Activated B cell treated with CpG ODN at 0.5 μM for 24 hours (primary cell): ENCODE results near the gene ZFP36. TPM values are rescaled to one million over a fixed set of nuclear protein-coding genes. Genes with fewer than 3 reads are reported as not detected.

Experiments
- ATAC-seq: fragments of 200-7000 bp; cut with Tn5 transposase; one replicate; pipeline ENCODE4 v1.10.0; 2021; ENCODE audit warnings: low read depth, mild to moderate bottlenecking, moderate library complexity
- CTCF ChIA-PET: fragments of 350-600 bp; sonication (Branson Sonifier 250); formaldehyde crosslinking; loops from one replicate; lab custom pipeline; 2021; ENCODE audit warnings: antibody characterized with exemption; lab: Charles Lee
- POLR2A ChIA-PET: fragments of 350-600 bp; sonication (Branson Sonifier 250); formaldehyde crosslinking; loops from one replicate; lab custom pipeline; 2021; ENCODE audit warnings: antibody characterized with exemption; lab: Charles Lee
- DNase-seq: peaks from one replicate; pipeline ENCODE4 v3.0.0; 2022
- H3K27ac Mint-ChIP-seq: one replicate; pipeline ENCODE4 v1.8.0; 2020; ENCODE audit warnings: mixed read lengths
- H3K27me3 Mint-ChIP-seq: one replicate; pipeline ENCODE4 v1.8.0; 2021; ENCODE audit warnings: mixed read lengths
- H3K36me3 Mint-ChIP-seq: one replicate; pipeline ENCODE4 v1.8.0; 2021; ENCODE audit warnings: low read depth, mixed read lengths
- H3K4me1 Mint-ChIP-seq: one replicate; pipeline ENCODE4 v1.8.0; 2021; ENCODE audit warnings: mixed read lengths
- H3K4me3 Mint-ChIP-seq: one replicate; pipeline ENCODE4 v1.8.0; 2020; ENCODE audit warnings: mild to moderate bottlenecking, mixed read lengths
- H3K9me3 Mint-ChIP-seq: one replicate; pipeline ENCODE4 v1.8.0; 2020; ENCODE audit warnings: mixed read lengths
- intact Hi-C: fragments of 100-400 bp; cut with micrococcal nuclease; formaldehyde crosslinking; loops from one replicate; pipeline ENCODE4 v1.15.1; 2024
- total RNA-seq: library from RNA; stranded (reverse); gene quantifications from 2 replicates; pipeline ENCODE4 v1.2.3, GENCODE V29; 2022
- TF ChIP-seq, protein P1 (sequence below): fragments of 200-600 bp; IDR thresholded peaks from one replicate; pipeline ENCODE4 v1.8.0; 2022; ENCODE audit warnings: antibody characterized with exemption, mild to moderate bottlenecking

The ZFP36 gene
- total RNA-seq, 1 donor from 2014 or later = 206 TPM

DNA sequence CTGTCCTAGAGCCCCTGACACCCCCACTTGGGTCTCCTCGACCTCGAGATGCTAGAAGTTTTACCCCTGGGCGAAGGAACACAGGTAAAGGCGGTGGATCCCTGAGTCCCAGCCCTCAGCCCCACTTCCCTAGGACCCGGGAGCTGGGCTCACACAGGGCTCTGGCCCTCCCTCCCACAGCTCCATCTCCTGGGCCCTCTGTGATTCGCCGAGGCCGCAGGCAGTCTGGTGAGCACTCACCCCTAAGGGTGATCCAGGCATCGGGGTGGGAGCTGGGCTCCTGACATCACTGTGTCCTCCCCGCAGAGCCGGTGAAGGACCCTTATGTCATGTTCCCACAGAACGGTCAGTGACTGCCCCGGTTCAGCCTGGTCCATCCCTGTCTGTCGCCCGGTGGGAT lies 14.1 kb downstream of the ZFP36 start:
- peaks cover 62% of the 10 kb centered on the region for H3K36me3 Mint-ChIP-seq
- intact Hi-C loops = no loop called here
- no peaks in the 10 kb centered on the region for H3K9me3 Mint-ChIP-seq
- H3K4me3 Mint-ChIP-seq = no peak overlapping the region
- TF ChIP-seq, protein P1, sequence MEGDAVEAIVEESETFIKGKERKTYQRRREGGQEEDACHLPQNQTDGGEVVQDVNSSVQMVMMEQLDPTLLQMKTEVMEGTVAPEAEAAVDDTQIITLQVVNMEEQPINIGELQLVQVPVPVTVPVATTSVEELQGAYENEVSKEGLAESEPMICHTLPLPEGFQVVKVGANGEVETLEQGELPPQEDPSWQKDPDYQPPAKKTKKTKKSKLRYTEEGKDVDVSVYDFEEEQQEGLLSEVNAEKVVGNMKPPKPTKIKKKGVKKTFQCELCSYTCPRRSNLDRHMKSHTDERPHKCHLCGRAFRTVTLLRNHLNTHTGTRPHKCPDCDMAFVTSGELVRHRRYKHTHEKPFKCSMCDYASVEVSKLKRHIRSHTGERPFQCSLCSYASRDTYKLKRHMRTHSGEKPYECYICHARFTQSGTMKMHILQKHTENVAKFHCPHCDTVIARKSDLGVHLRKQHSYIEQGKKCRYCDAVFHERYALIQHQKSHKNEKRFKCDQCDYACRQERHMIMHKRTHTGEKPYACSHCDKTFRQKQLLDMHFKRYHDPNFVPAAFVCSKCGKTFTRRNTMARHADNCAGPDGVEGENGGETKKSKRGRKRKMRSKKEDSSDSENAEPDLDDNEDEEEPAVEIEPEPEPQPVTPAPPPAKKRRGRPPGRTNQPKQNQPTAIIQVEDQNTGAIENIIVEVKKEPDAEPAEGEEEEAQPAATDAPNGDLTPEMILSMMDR = no peak
- ATAC-seq (no peak), DNase-seq (no peak)
- CTCF ChIA-PET = interaction anchor here (0.5 kb wide), 1 partner anchor 77 kb away, joined by 3 read pairs; no protein-coding TSS in a partner anchor
- POLR2A ChIA-PET = interaction anchor here (0.7 to 15.0 kb wide), 4 partner anchors 9 to 19 kb away, joined by 4 to 285 read pairs (median 4); partner anchors contain the start of genes RPS16 and ZFP36
- H3K27ac Mint-ChIP-seq = no peak overlapping the region
- no peaks in the 10 kb centered on the region for H3K27me3 Mint-ChIP-seq
- peaks cover 10% of the 10 kb centered on the region for H3K4me1 Mint-ChIP-seq

- Mint-ChIP-seq H3K9me3 (no peaks in the 10 kb centered on the region), H3K4me1 (peaks cover 3% of the 10 kb centered on the region), H3K36me3 (peaks cover 60% of the 10 kb centered on the region), H3K4me3 (no peak overlapping the region), H3K27ac (no peak overlapping the region), H3K27me3 (no peaks in the 10 kb centered on the region)
- ChIA-PET POLR2A (interaction anchor here (0.6 to 15.0 kb wide), 5 partner anchors 8 to 167 kb away, joined by 3 to 285 read pairs (median 4); partner anchors contain the start of gene RPS16), CTCF (no interaction called here)
- TF ChIP-seq, protein P1 = no peak
- ATAC-seq (no peak), DNase-seq (no peak)
- intact Hi-C loops = no loop called here
Measured at GRCh38 chr19:39422020-39422419, 15.4 kb downstream of the ZFP36 start.

GRCh38 chr19:39423258-39424086 lies 16.8 kb downstream of the ZFP36 start:
- ChIA-PET POLR2A (interaction anchor here (1.2 to 15.0 kb wide), 2 partner anchors 8 to 16 kb away, joined by 3 to 285 read pairs; partner anchors contain the start of gene RPS16), CTCF (no interaction called here)
- TF ChIP-seq, protein P1 = no peak
- Mint-ChIP-seq H3K27ac (no peak overlapping the region), H3K4me3 (no peak overlapping the region), H3K9me3 (no peaks in the 10 kb centered on the region), H3K36me3 (peaks cover 48% of the 10 kb centered on the region), H3K4me1 (no peaks in the 10 kb centered on the region), H3K27me3 (no peaks in the 10 kb centered on the region)
- ATAC-seq = no peak
- DNase-seq = no peak
- intact Hi-C loops = no loop called here

GRCh38 chr19:39424934-39425333 lies 18.3 kb downstream of the ZFP36 start:
- ATAC-seq (no peak), DNase-seq (no peak)
- CTCF ChIA-PET = no interaction called here
- TF ChIP-seq, protein P1 = no peak
- Mint-ChIP-seq H3K36me3 (peaks cover 37% of the 10 kb centered on the region), H3K4me1 (no peaks in the 10 kb centered on the region), H3K4me3 (no peak overlapping the region), H3K27me3 (no peaks in the 10 kb centered on the region), H3K9me3 (no peaks in the 10 kb centered on the region), H3K27ac (no peak overlapping the region)
- POLR2A ChIA-PET = interaction anchor here (0.6 to 15.0 kb wide), 5 partner anchors 7 to 737 kb away, joined by 3 to 285 read pairs (median 3); partner anchors contain the start of genes PLEKHG2 and RPS16
- intact Hi-C loops = no loop called here

- Mint-ChIP-seq H3K4me1 (peaks cover 6% of the 10 kb centered on the region), H3K9me3 (no peaks in the 10 kb centered on the region), H3K27ac (no peak overlapping the region), H3K4me3 (no peak overlapping the region), H3K27me3 (no peaks in the 10 kb centered on the region), H3K36me3 (peaks cover 36% of the 10 kb centered on the region)
- intact Hi-C loops = no loop called here
- DNase-seq (no peak), ATAC-seq (no peak)
- POLR2A ChIA-PET = interaction anchor here (3.2 kb wide), 1 partner anchor 10 kb away, joined by 31 read pairs; the partner anchor contains the start of gene RPS16
- TF ChIP-seq, protein P1 = no peak
- CTCF ChIA-PET = interaction anchor here (0.7 kb wide), 1 partner anchor 16 kb away, joined by 3 read pairs; no protein-coding TSS in a partner anchor
Measured at GRCh38 chr19:39425744-39426143, 19.1 kb downstream of the ZFP36 start.
